HT1080 (cell line): ENCODE results near the gene PLA2G4E. TPM values are rescaled to one million over a fixed set of nuclear protein-coding genes. Genes with fewer than 3 reads are reported as not detected.

Experiments used
- DNase-seq: peaks from one replicate; pipeline ENCODE4 v3.0.0-alpha.2; 2015; ENCODE audit warnings: low read depth
- total RNA-seq: library from RNA; depleted of rRNA; stranded (reverse); fragments of >200 nt; shearing (Covaris generic); gene quantifications from 2 replicates; pipeline ENCODE4 v1.2.3, GENCODE V29; 2014

Gene PLA2G4E
- total RNA-seq, 1 experiment from 2014 or later = not detected

- DNase-seq = no peak
Observed at GRCh38 chr15:42053010-42053409, 32.2 kb upstream of the PLA2G4E start.

DNA sequence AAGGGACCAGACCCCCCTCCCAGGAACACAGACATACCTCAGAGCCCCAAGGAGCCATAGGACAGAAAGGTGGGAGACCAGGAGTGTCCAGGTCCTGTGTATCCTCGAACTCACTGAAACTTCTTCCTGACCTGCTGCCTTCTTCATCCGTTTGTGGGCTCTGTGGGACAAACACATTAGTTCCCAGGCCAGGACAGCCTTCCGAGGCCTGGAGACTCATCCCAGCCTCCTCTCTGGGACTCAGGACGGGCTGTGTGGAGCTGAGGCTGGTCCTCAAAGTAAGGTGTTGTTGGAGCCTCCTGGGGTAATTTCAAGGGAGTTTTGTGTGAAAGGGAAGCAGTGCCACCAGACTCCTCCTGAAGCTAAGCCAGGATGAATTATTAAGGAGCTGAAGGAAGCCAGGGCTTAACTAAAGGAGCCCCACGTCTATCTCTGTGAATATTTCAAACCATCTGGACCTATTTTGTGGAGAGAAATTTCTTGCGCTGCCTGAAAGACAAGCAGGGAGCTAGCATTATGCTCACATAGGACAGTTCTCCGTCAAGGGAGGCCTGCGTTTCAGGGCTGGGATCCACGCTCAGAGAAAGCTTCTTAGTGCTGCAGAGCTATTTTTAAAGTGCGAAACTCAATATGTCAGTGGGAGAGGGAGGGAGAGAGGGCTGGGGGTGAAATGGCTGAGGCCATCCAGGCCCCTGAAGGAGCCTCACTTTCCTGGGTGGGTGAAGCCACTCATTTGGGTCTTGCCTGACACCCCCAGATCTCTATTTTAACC lies 29.8 kb upstream of the PLA2G4E start:
- DNase-seq = no peak

GRCh38 chr15:42048821-42049200 lies 28.0 kb upstream of the PLA2G4E start:
- DNase-seq = no peak

DNA sequence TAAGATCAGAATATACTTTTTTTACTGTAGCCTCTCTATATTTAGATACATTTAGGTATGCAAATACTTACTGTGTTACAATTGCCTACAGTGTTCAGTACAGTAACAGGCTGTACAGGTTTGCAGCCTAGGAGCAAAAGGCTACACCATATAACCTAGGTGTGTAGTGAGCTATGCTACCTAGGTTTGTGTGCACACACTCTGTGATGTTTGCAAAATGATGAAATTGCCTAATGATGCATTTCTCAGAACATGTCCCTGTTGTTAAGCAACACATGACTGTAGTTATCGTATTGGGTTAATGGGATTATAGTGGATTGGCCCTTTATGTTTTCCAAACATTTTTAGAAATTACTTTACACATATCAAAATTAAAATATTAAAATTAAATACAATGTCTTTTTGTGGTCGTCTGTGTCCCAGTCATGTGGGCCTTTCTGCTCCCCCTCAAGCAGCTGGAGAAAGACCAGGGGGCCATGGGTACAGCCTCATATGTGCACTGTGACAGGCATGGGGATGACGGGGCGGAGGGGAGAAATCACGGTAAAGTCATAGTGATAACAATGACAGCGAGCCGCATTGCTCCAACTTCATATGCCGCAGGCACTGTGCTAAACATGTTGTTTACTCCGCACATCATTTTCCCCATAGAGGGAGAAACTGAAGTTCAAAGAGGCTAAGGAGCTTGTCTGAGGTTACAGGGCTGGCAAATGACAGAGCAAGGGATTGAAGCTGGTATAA lies 27.4 kb upstream of the PLA2G4E start:
- DNase-seq = no peak

DNA sequence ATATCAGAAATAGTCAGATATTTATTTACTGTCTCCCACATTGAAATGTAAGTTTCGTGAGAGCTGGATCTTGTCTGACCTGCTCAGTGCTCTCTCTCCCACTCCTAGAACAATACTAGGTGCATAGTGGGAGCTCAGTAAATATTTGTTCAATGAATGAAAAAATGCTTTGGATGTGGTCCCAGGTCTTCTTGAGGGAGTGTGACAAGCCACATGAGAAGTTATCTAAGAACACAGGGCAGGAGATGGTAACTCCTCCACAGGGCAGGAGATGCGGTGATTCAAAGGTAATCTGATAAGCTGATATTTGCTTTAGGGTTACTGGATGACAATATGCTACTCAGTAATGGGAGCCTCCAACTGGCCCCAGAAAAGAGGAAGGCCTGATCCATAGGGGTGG lies 25.8 kb upstream of the PLA2G4E start:
- no peak for DNase-seq

DNA sequence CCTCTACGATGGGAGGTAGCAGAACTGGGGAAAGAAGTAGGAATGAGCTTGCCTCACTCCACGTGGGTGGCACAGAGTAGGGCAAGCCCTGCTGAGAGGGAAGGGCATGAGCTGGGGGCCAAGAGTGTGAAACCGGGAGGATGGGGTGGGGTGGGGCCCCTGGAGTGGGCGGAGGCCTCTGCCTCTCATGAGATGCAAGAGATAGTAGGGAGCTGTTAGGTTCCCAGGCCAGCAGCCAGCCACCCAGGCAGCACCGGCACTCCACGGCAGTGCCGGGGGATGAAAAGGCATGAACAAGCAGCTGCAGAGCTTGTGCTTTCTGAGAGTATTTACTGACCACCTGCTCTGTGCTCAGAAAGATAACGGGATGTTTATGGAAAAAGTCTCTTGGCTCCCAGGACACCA lies 24.4 kb upstream of the PLA2G4E start:
- DNase-seq = no peak

- DNase-seq = no peak
Observed at GRCh38 chr15:42042602-42043400, 22.0 kb upstream of the PLA2G4E start.

- DNase-seq = no peak
Observed at GRCh38 chr15:42038401-42038800, 17.6 kb upstream of the PLA2G4E start.

GRCh38 chr15:42037656-42038055 lies 16.8 kb upstream of the PLA2G4E start:
- peak; percentile 19 for DNase-seq

DNA sequence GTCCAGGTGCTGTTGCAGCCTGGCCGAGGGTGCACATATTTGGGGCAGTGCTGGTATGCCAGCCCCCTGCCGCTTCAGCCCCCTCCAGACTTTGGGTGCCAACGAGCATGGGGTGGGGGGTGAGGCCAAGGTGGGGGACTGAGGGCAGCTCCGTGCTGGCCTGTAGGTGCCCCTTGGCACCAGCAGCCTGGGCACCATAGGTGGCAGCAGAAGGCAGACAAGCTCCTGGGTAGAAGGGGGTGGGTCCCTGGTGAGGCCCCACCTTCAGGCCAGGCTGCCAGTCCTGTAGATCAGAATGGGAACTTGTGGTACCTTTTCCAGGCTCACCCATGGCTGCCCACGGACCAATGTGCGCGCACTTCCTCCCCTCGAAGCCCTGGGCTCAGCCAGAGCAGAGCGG lies 16.1 kb upstream of the PLA2G4E start:
- no peak for DNase-seq

DNA sequence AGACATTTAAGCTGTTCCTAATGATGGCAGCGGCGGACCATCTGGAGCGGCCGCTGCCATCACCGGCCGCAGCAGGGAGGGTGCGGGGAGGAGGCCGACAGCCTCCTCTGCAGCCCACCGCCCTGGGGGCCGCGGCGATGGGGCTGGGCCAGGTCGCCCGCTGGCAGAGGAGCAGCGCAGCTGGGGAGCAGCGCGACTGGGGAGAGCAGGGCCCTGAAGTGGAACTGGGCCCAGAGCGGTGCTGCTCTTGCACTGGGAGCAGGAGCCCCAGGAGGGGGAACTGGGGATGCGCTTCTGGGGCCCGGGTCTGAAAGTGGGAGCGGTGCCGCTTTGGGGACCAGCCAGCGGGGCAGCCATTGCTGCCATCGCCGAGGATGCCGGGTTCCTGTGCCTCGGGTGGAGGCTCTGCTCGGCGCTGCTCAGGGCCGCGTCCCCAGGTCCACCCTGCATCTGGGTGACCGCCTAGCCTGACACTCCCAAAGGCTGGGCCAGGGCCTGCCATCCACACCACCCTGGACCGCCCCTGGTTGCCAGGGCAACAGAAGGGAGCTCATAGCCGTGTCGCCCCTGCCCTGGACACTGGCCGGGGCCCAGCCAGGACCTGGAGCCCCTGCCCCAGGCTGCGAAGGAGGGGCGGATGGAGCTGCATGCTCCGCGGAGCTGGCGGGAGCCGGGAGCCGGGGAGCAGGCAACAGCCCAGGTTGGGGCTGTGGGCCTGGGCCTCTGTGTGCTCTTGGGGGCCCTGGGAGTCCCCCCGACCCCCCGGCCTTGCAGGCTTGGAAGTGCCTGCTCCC lies 15.5 kb upstream of the PLA2G4E start:
- DNase-seq = no peak

- DNase-seq = peak; percentile 41
Observed at GRCh38 chr15:42035435-42035761, 14.6 kb upstream of the PLA2G4E start.

DNA sequence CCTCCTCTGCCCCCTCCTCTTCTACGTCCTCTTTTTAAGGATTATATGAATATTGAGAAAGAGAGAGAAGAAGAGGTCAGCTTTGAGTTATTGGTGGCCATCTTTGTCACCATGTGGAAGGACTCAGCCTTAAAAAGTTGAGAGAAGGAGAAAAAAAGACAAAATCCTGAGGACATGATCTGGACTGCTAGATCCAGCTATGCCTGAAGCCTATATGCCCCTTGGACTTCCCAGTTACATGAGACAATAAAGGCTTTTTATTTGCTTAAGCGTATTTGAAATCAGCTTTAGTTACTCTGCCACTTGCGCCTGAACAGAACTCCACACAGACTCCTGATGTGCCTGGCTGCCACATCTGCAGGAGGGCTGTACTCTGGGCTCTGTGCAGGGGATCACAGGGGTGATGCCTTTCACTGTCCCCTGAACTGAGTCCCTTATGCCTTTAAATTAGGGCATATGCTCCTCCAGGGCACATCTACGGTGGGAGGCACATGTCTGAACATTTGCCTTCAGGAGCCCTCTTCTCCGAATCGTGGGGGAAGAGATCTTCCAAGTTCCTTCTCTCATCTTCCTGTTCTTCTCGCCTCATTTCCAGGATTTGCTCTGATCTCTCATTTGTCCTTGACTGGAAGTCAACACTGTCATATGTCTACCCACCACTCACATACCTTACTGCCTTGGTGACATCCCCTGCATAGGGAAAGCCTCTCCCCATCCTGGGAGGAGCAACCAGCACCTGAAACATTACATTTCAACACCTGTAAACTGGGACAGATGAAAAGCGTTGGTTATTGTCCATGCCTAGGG lies 14.0 kb upstream of the PLA2G4E start:
- DNase-seq = no peak

DNA sequence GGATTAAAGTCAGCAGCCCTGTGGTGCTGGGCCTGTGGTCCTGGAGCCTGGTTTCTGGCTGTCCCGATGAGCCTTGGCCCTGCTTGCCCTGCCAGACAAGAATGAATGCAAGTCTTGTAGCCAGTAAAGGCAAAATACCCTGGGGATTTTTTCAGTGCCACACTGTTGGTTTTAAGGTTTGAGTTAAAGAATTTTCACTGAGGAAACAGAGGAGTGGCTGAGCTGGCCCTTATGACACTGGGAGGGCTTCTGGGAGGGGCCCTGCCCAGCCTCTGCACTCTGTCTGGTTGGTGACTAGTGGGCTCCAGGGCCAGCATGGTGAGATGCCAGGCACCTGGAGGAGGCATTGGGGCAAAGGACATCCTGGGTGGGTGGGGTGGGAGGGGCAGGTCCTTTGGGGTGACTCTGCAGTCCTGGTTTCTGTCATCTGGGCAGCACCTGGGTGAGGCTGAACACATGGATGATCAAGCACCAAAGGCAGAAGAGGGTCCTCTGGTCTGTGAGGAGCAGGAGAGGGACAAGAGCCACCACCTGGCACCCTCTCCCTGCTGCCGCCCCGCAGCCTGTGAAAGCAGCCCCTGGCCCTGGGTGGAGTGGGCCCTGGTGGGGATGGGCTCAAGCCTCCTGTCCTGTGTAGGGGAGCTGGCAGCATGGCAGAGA lies 12.5 kb upstream of the PLA2G4E start:
- DNase-seq = no peak

- no peak for DNase-seq
Observed at GRCh38 chr15:42032376-42033213, 11.8 kb upstream of the PLA2G4E start.

- DNase-seq = no peak
Observed at GRCh38 chr15:42031198-42031915, 10.5 kb upstream of the PLA2G4E start.

DNA sequence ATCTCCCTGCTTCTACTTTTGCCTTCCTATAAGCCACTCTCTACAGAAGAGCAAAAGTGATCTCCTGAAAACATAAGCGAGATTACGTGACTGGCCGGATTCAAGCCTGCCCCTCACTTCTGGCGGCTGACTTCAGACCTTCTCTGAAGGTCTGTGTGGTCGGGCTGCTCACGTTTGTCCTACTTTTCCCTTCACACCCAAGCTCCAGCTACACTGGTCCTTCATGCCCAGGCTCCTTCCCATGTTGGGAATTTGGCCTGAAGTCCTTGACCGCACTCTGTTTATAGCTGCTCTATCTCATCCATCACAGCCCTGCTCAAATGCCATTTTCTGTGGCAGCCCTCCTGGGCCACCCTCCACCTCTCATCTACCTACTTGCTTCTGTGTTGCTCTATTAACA lies 6.7 kb upstream of the PLA2G4E start:
- DNase-seq = no peak

DNA sequence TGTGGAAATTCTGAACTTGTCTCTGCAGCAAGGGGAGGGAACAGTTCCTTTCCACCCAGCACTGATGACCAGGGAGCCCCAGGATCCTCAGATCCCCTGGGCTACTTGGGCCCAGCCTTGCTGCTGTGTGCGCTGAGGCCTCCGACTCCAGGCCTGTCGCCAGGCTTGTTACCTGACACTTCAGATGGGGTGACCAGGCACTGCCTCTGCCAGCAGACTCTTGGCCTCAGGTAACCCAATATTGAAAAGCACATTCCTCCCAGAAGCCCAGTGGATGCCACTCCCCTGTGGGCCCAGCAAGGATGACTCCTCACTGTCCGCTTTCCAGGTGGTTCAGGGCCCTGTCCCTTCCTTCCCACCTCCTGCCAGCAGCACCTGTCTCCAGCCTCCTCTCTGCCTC lies 3.5 kb upstream of the PLA2G4E start:
- no peak for DNase-seq
